Lower lobe of right lung (tissue), 2 donors: ENCODE results near the gene TMC2. TPM values are rescaled to one million over a fixed set of nuclear protein-coding genes. Genes with fewer than 3 reads are reported as not detected.

Source experiments
- ATAC-seq, 2 donors: fragments of 200-7000 bp; cut with Tn5 transposase; one replicate each; pipeline ENCODE4 v1.9.1; 2020 to 2022; ENCODE audit warnings: mild to moderate bottlenecking in 2 of 2, moderate library complexity in 2 of 2
- DNase-seq: peaks from one replicate; pipeline ENCODE4 v3.0.0-alpha.2; 2020
- H3K27ac ChIP-seq: fragments of 200-600 bp; one replicate; pipeline ENCODE4 v1.8.0; 2022
- H3K27me3 ChIP-seq: fragments of 200-600 bp; one replicate; pipeline ENCODE4 v1.8.0; 2022; ENCODE audit warnings: low read depth
- H3K36me3 ChIP-seq: fragments of 200-600 bp; one replicate; pipeline ENCODE4 v1.8.0; 2022; ENCODE audit warnings: mild to moderate bottlenecking
- H3K4me1 ChIP-seq: fragments of 200-600 bp; one replicate; pipeline ENCODE4 v1.8.0; 2022
- H3K4me3 ChIP-seq: fragments of 200-600 bp; one replicate; pipeline ENCODE4 v1.8.0; 2022; ENCODE audit warnings: mild to moderate bottlenecking
- H3K9me3 ChIP-seq: fragments of 200-600 bp; one replicate; pipeline ENCODE4 v1.8.0; 2022
- intact Hi-C: fragments of 100-400 bp; cut with DNase I; formaldehyde crosslinking; loops from one replicate; pipeline ENCODE4 v1.11.0; 2022
- total RNA-seq: library from RNA; stranded (reverse); fragmentation: NEBNext Ultra II Directional; extraction: Animal tissue kit (Norgen Biotek cat#: 25700); gene quantifications from one replicate; pipeline ENCODE4 v1.2.1, GENCODE V29; 2021
- TF ChIP-seq, protein P1 (sequence below): fragments of 200-600 bp; IDR thresholded peaks from one replicate; pipeline ENCODE4 v1.8.0; 2022; ENCODE audit warnings: antibody characterized with exemption, mild to moderate bottlenecking
- donor health status: DM: no; HTN: yes; CAD: no; lungs with severe emphysema.

TMC2 gene
- total RNA-seq, 1 donor from 2014 or later = 0.92 TPM

DNA sequence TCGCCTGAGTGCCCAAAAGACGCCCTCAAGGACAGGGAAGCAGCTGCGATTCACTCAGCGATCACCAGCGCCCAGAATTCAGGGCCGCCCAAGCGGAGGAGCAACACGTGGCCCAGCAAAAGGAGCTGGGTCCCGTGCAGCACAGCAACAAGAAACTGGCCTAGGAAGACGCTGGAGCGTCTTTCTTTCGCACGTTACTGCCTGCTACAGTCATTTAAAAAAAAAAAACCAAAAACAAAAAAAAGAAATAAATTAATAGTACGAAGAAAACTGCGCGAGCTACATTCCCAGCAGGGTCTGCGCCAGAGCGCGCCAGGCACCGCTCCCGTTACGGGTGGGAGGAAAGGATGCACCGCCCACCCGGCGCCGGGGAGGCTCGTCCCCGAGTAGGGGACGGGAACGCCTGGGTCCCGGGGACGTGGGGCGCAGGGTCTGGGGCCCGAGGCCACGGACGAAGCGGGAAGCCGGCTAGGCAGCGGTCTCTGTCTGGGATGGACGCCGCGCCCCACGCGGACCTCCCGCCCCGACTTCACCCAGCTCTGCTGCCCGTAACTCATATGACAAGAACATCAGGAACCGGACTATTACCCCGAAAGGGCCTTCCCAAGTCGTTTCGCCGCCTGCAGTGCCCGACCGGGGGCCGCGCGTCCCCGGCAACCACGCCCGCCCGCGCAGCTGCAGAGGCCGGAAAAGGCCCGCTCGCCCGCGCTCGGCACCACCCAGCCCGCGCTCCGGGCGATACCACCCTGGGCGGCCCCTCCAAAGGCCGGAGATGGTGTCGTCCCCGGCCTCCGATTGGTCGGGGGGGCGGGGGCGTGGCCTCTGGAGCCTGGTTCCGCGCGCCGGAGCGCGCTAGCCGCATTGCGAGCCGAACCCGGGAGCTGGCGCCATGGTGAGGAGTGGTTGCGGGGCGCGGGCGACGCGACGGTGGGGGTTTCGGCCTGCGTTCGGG is 115.7 kb downstream of the TMC2 start, which contains the start of gene NOP56:
Gene NOP56 (plus strand): TSS at position 861 of the 952 bp plus-strand sequence. CDS start 29 bp downstream, at position 890.
- Histone ChIP-seq H3K27me3 (no peaks in the 10 kb centered on the region), H3K36me3 (peaks cover 34% of the 10 kb centered on the region), H3K27ac (peak within 1 kb of the TSS; percentile 96), H3K4me3 (peak within 1 kb of the TSS; percentile 97), H3K4me1 (peaks cover 26% of the 10 kb centered on the region), H3K9me3 (no peaks in the 10 kb centered on the region)
- TF ChIP-seq, protein P1, sequence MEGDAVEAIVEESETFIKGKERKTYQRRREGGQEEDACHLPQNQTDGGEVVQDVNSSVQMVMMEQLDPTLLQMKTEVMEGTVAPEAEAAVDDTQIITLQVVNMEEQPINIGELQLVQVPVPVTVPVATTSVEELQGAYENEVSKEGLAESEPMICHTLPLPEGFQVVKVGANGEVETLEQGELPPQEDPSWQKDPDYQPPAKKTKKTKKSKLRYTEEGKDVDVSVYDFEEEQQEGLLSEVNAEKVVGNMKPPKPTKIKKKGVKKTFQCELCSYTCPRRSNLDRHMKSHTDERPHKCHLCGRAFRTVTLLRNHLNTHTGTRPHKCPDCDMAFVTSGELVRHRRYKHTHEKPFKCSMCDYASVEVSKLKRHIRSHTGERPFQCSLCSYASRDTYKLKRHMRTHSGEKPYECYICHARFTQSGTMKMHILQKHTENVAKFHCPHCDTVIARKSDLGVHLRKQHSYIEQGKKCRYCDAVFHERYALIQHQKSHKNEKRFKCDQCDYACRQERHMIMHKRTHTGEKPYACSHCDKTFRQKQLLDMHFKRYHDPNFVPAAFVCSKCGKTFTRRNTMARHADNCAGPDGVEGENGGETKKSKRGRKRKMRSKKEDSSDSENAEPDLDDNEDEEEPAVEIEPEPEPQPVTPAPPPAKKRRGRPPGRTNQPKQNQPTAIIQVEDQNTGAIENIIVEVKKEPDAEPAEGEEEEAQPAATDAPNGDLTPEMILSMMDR = no peak
- ATAC-seq = peak; percentile 99
- intact Hi-C loops = no loop called here
- peak; percentile 93 for DNase-seq

DNA sequence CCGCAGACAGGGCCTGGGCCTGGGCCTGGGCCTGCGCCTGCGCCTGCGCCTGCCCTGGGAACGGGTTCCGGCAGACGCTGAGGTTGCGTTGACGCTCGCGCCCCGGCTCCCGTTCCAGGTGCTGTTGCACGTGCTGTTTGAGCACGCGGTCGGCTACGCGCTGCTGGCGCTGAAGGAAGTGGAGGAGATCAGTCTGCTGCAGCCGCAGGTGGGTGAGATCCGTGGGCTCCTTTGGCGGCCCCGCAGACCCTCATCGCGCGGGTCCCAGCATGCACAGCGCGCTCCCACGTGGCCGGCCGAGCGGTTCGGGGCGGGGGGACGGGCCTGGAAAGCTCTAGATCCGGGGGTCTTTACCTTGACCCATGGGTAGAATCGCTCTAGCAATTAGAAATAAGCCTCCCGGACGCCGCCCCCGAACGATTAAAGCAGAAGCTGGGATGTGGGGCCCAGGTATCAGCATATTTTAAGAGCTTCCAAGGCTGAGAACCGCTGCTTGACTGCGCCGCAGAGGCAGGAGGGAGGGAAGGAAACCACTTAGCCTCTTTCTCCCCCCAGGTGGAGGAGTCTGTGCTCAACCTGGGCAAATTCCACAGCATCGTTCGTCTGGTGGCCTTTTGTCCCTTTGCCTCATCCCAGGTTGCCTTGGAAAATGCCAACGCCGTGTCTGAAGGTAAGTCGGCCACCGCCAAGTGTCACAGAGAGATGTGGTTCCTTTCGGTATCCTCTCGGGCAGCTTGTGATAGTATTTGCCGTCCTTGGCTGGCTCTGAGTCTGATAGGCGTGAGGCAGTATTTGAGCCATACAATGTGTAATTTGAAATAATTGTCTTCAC is 116.6 kb downstream of the TMC2 start:
- Histone ChIP-seq H3K9me3 (no peaks in the 10 kb centered on the region), H3K36me3 (peaks cover 43% of the 10 kb centered on the region), H3K4me1 (peaks cover 26% of the 10 kb centered on the region), H3K27ac (peak overlapping the region; percentile 96), H3K4me3 (peak overlapping the region; percentile 97), H3K27me3 (no peaks in the 10 kb centered on the region)
- peak; percentile 80 for DNase-seq
- peak; percentile 71 to 80 for ATAC-seq
- TF ChIP-seq, protein P1 = no peak
- intact Hi-C loops = no loop called here

DNA sequence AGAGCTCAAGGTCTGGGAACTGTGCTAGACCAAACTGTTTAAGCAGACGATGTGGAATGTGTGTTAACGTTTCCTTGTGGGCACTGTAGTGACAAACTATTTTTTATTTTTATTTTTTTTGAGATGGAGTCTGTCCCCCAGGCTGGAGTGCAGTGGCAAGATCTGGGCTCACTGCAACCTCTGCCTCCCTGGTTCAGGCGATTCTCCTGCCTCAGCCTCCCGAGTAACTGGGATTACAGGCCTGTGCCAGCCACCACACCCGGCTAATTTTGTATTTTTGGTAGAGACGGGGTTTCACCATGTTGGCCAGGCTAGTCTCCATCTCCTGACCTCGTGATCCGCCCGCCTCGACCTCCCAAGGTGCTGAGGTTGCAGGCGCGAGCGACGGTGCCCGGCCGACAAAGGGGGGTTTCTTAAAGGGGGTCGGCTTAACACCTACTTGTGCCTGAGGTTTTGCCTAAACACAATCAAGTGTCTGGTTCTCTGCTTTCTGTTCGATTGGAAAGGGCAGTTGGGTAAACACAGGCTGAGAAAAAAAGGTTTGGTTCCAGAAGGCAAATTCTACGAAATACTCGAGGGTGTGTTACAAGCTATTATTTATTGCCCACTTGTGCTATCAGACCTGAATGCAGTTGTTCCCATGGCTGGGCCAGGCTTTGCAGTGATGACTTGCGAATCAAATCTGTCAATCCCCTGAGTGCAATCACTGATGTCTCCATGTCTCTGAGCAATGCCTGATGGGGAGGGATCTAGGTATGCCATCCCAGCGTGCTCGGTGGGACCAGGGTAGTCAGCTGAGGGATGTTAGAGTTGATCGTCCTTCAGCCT is 117.4 kb downstream of the TMC2 start:
- Histone ChIP-seq H3K4me3 (peak overlapping the region; percentile 97), H3K36me3 (peaks cover 51% of the 10 kb centered on the region), H3K27me3 (no peaks in the 10 kb centered on the region), H3K27ac (no peak overlapping the region), H3K9me3 (no peaks in the 10 kb centered on the region), H3K4me1 (peaks cover 26% of the 10 kb centered on the region)
- ATAC-seq = no peak
- TF ChIP-seq, protein P1 = no peak
- intact Hi-C loops = no loop called here
- DNase-seq = no peak

DNA sequence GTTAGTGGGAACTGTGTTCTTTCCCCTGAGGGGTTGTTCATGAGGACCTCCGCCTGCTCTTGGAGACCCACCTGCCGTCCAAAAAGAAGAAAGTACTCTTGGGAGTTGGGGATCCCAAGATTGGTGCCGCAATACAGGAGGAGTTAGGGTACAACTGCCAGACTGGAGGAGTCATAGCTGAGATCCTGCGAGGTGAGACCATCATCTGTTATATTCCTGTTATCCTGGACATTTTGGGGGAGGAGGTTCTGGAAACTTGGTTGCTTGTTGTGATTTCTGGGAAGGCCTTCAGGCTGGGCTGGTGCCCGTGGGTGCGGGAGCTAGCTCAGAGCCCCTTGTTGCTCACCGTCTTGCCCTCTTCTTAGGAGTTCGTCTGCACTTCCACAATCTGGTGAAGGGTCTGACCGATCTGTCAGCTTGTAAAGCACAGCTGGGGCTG is 118.0 kb downstream of the TMC2 start:
- ATAC-seq (no peak), DNase-seq (no peak)
- Histone ChIP-seq H3K27ac (no peak overlapping the region), H3K9me3 (no peaks in the 10 kb centered on the region), H3K27me3 (no peaks in the 10 kb centered on the region), H3K4me1 (peaks cover 26% of the 10 kb centered on the region), H3K36me3 (peaks cover 58% of the 10 kb centered on the region), H3K4me3 (peak overlapping the region; percentile 97)
- TF ChIP-seq, protein P1 = no peak
- intact Hi-C loops = no loop called here

DNA sequence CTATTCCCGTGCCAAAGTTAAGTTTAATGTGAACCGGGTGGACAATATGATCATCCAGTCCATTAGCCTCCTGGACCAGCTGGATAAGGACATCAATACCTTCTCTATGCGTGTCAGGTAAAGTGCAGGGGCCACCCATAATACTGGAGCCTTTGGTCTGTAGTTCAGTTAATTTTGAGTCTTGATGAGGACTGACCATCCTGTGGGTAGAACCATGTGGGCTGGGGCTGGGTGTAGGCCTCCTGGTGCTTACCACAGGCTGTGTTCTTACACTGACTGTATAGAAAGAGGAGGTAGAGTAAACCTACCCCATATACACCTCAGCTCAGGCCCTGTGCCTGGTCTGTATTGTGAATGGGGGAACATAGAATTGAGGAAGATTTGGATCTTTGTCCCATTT is 118.5 kb downstream of the TMC2 start:
- Histone ChIP-seq H3K36me3 (peaks cover 62% of the 10 kb centered on the region), H3K27me3 (no peaks in the 10 kb centered on the region), H3K27ac (no peak overlapping the region), H3K4me1 (peaks cover 26% of the 10 kb centered on the region), H3K4me3 (no peak overlapping the region), H3K9me3 (no peaks in the 10 kb centered on the region)
- TF ChIP-seq, protein P1 = no peak
- DNase-seq (no peak), ATAC-seq (no peak)
- intact Hi-C loops = no loop called here
